Heart left ventricle (tissue), 16 donors: ENCODE data around the gene WNT8A. TPM values are rescaled to one million over a fixed set of nuclear protein-coding genes. Genes with fewer than 3 reads are reported as not detected.

Experiments used
- ATAC-seq, 4 donors: fragments of 200-7000 bp; cut with Tn5 transposase; one replicate each; pipeline ENCODE4 v1.9.1; 2020 to 2022; ENCODE audit warnings: moderate library complexity in 4 of 4, mild to moderate bottlenecking in 3 of 4, moderate number of reproducible peaks in 1 of 4
- DNase-seq, 5 donors: peaks; one replicate each; pipeline ENCODE4 v3.0.0-alpha.2; 2020
- H3K27ac ChIP-seq, 12 donors: fragments of 200-600 bp; sonication (generic) in 4 of 12; one replicate each; pipeline versions ENCODE4 v1.5.0 to v1.8.0; 2016 to 2022; ENCODE audit warnings: mild to moderate bottlenecking in 2 of 12
- H3K27me3 ChIP-seq, 9 donors: fragments of 200-600 bp; sonication (generic) in 2 of 9; one replicate each; pipeline versions ENCODE4 v1.5.1 to v1.8.0; 2016 to 2022; ENCODE audit warnings: mild to moderate bottlenecking in 3 of 9
- H3K36me3 ChIP-seq, 9 donors: fragments of 200-600 bp; sonication (generic) in 2 of 9; one replicate each; pipeline versions ENCODE4 v1.5.0 to v1.8.0; 2018 to 2022; ENCODE audit warnings: mild to moderate bottlenecking in 2 of 9
- H3K4me1 ChIP-seq, 12 donors: fragments of 200-600 bp; sonication (generic) in 4 of 12; one replicate each; pipeline versions ENCODE4 v1.5.0 to v1.8.0; 2016 to 2022; ENCODE audit warnings: mild to moderate bottlenecking in 3 of 12
- H3K4me3 ChIP-seq, 12 donors: fragments of 200-600 bp; sonication (generic) in 4 of 12; one replicate each; pipeline versions ENCODE4 v1.5.0 to v1.8.0; 2017 to 2022; ENCODE audit warnings: mild to moderate bottlenecking in 9 of 12, moderate library complexity in 4 of 12
- H3K9me3 ChIP-seq, 12 donors: fragments of 200-600 bp; sonication (generic) in 4 of 12; one replicate each; pipeline versions ENCODE4 v1.5.0 to v1.8.0; 2016 to 2022; ENCODE audit warnings: mild to moderate bottlenecking in 1 of 12
- CTCF ChIP-seq, 12 donors: fragments of 200-600 bp; sonication (generic) in 4 of 12; IDR thresholded peaks; one replicate each; pipeline versions ENCODE4 v1.5.0 to v1.8.0; 2018 to 2022; ENCODE audit warnings: antibody characterized with exemption in 12 of 12, mild to moderate bottlenecking in 5 of 12
- POLR2A ChIP-seq, 2 donors: fragments of 450-650 bp; IDR thresholded peaks; one replicate each; pipeline ENCODE4 v1.6.1; 2017; ENCODE audit warnings: antibody characterized with exemption in 2 of 2, mild to moderate bottlenecking in 2 of 2, moderate library complexity in 2 of 2
- WGBS, 4 donors: extraction: QIAGEN DNeasy Blood & Tissue Kit in 2 of 4; methylation state at CpG; one replicate each; pipeline versions ENCODE4 v1.1.5 to v1.1.7; 2013 to 2018; 5-methylcytosine and 5-hydroxymethylcytosine counted together
- intact Hi-C, 10 donors: fragments of 100-400 bp; cut with DNase I; formaldehyde crosslinking; loops; one replicate each; pipeline versions ENCODE4 v1.11.1 to v1.14.2; 2022
- polyA plus RNA-seq, 2 donors: library from polyadenylated mRNA; stranded (reverse); fragments of 200-250 nt; gene quantifications; one replicate each; pipeline ENCODE4 v1.2.3, GENCODE V29; 2013
- total RNA-seq, 9 donors: library from RNA; depleted of rRNA in 2 of 9; stranded (reverse); fragments of >200 nt in 2 of 9; fragmentation: NEBNext Ultra II Directional in 3 of 9; extraction: Animal tissue kit (Norgen Biotek cat#: 25700) in 3 of 9; gene quantifications; one replicate each; pipeline versions ENCODE4 v1.1.0 to v1.2.4, GENCODE V29; 2016 to 2023
- donor health status: ischemic (EF 13 %, LVEDD 7.1; RV severe dilation, severe dysfunction).
- donor health status: healthy with polysubstance abuse.
- donor health status: DM: no; HTN: yes; CAD: no.
- donor health status: DM: no; HTN: no; CAD: no.
- donor health status: ischemic (EF 25% LVEDD 6.9; RV normal size, moderate dysfunction).
- donor health status: ischemic (EF 25% LVEDD 5.7; RV mildly dilated, moderate dysfunction).
- donor health status: healthy.
- donor health status: DM: yes; HTN: yes; CAD: no.
- donor health status: ischemic (EF 35%, LVEDD 5.7; RV mildly dilated, moderate dysfunction).
- donor health status: nonischemic (EF 11% LVEDD 7.7; RV severe dilation, severe dysfunction).
- donor health status: DM: yes; HTN: yes; CAD: no.
- donor health status: PGD.
- donor health status: ischemic (EF 29% LVEDD 5.4; RV normal size, mild dysfunction).
- donor health status: nonischemic (EF 23%, LVEDD 6.1; RV moderate dilation, normal function).

Gene WNT8A
- total and polyA plus RNA-seq, 11 donors: not detected

- intact Hi-C loops: no loop called here
- no peak overlapping the region for H3K4me3 ChIP-seq
- no peak for TF ChIP-seq CTCF (IDR thresholded peaks at IDR 0.05)
- no peak for TF ChIP-seq POLR2A (IDR thresholded peaks at IDR 0.05)
- H3K9me3 ChIP-seq: no peaks in the 10 kb centered on the region
- H3K36me3 ChIP-seq: no peaks in the 10 kb centered on the region
- H3K4me1 ChIP-seq: no peaks in the 10 kb centered on the region
- H3K27me3 ChIP-seq: peaks cover 0 to 7% (median 0%) of the 10 kb centered on the region in 9 donors
- no peak overlapping the region for H3K27ac ChIP-seq
- DNase-seq: no peak
- WGBS, 4 donors: 75 to 81% (median 77%) methylated on average over 1 of the region's 1 CpG
- ATAC-seq: no peak
Observed at GRCh38 chr5:138109463-138110265, 25.8 kb downstream of the WNT8A start.

DNA sequence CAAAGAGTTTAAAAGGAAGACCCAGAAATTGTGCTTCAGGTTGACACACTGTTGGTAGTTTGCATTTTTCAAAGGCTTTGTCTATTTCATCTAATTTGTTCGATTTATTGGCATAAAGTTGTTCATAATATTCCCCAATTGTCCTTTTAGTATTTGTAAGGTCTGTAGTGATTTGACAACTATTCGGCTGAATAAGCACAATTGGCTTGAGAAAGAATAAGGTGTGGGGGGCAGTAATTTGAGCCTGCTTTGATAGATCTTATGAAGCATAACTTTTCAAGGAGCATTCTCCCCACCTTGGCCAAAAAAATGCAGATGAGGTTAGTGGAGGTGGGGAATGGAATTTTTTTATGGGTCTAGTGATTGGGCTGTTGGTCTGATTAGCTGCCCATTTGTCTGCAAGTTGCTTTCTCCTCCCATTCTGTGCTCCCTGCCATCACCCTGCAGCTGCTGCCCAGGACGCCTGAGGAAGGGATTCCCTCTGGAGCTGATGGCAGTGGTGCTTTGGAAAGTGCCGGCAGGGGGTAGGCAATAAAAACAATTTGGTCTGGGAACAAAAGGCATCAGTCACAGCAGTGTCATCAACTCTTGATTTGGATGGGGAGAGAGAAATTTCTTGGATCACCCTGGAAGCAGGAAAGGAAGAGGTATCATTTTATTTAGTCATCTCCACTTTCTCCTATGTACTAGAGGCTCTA lies 26.6 kb downstream of the WNT8A start:
- no peak for DNase-seq
- H3K27me3 ChIP-seq: peaks cover 0 to 7% (median 0%) of the 10 kb centered on the region in 9 donors
- intact Hi-C loops: no loop called here
- no peak overlapping the region for H3K4me3 ChIP-seq
- TF ChIP-seq POLR2A (IDR thresholded peaks at IDR 0.05) (no peak), CTCF (IDR thresholded peaks at IDR 0.05) (no peak)
- no peaks in the 10 kb centered on the region for H3K36me3 ChIP-seq
- no peaks in the 10 kb centered on the region for H3K9me3 ChIP-seq
- H3K27ac ChIP-seq: no peak overlapping the region
- 57 to 62% (median 60%) methylated on average over 4 of the region's 4 CpGs for WGBS, 4 donors
- no peaks in the 10 kb centered on the region for H3K4me1 ChIP-seq
- ATAC-seq: no peak

GRCh38 chr5:138111181-138111580 lies 27.3 kb downstream of the WNT8A start:
- intact Hi-C loops: no loop called here
- TF ChIP-seq CTCF (IDR thresholded peaks at IDR 0.05): no peak
- no peak for TF ChIP-seq POLR2A (IDR thresholded peaks at IDR 0.05)
- no peak overlapping the region for H3K4me3 ChIP-seq
- ATAC-seq: no peak
- H3K4me1 ChIP-seq: no peaks in the 10 kb centered on the region
- H3K36me3 ChIP-seq: no peaks in the 10 kb centered on the region
- WGBS, 4 donors: 76 to 84% (median 83%) methylated on average over 4 of the region's 4 CpGs
- DNase-seq: no peak
- no peaks in the 10 kb centered on the region for H3K9me3 ChIP-seq
- peaks cover 0 to 7% (median 0%) of the 10 kb centered on the region in 9 donors for H3K27me3 ChIP-seq
- no peak overlapping the region for H3K27ac ChIP-seq

DNA sequence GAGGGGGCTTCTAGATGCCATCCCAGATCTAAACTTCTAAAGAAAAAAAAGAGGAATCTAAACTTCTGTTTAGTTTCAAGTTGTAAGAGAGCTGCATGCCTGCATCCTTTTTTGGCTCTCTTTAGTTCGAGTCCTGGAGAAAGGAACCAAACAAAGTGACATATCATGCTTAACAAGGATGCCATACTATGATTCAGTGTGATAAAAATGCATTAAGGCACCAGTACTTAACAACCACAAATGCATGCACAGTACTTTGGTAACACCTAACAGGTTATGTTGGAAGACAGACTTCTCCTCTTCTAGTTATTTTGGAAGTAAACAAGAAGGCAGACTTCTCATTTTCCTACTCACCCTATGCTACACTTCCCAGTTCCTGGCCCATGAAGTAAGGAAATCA lies 28.1 kb downstream of the WNT8A start:
- H3K36me3 ChIP-seq: no peaks in the 10 kb centered on the region
- ATAC-seq: no peak
- TF ChIP-seq POLR2A (IDR thresholded peaks at IDR 0.05) (no peak), CTCF (IDR thresholded peaks at IDR 0.05) (no peak)
- H3K4me3 ChIP-seq: no peak overlapping the region
- peaks cover 0 to 7% (median 0%) of the 10 kb centered on the region in 9 donors for H3K27me3 ChIP-seq
- no peak for DNase-seq
- H3K4me1 ChIP-seq: no peaks in the 10 kb centered on the region
- no peaks in the 10 kb centered on the region for H3K9me3 ChIP-seq
- H3K27ac ChIP-seq: no peak overlapping the region
- 27 to 41% (median 35%) methylated on average over 1 of the region's 1 CpG for WGBS, 4 donors
- intact Hi-C loops: no loop called here
